Dedifferentiated amniotic fluid mesenchymal stem cell (primary cell): ENCODE results near the gene GSDME.

Experiments
- DNase-seq: peaks from one replicate; pipeline ENCODE4 v3.0.0-alpha.2; 2016; ENCODE audit errors: extremely low spot score

GSDME gene

DNA sequence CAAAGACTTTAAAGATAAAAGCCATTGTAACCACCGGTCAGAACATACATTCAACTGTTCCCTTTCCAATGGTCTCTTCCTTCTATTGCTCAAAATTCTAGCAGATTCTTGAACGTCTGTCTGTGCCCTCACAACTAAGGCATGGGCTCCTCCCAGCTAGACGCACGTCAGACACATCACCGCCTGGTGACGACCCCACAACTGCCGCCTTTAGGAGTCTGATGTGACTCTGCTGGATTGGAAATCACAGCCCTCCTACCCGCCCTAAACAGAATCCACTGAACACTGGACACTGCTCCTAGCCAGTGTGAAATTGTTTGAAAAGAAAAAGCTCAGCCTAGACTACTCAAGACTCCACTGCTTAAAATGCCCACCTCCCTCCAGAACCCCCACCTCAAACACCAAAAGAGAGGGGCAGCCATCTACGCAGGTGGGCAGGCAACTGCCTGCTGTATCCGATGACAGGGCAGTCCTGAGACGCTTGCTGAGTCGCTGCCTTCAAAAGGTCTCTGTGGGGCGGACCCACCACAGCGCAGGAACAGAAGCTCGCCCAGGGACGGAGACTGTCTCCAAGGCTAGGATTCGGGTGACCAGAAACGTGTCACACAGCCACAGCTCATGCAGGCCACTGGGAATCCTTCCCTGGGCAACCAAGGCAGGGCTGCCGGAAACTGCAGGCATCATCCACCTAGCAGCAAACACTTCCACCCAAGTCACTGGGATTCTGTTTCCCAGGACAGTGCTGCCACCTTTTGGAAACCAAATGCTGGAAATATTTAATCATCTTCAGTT lies 34.7 kb downstream of the GSDME start:
- DNase-seq, result no peak

DNA sequence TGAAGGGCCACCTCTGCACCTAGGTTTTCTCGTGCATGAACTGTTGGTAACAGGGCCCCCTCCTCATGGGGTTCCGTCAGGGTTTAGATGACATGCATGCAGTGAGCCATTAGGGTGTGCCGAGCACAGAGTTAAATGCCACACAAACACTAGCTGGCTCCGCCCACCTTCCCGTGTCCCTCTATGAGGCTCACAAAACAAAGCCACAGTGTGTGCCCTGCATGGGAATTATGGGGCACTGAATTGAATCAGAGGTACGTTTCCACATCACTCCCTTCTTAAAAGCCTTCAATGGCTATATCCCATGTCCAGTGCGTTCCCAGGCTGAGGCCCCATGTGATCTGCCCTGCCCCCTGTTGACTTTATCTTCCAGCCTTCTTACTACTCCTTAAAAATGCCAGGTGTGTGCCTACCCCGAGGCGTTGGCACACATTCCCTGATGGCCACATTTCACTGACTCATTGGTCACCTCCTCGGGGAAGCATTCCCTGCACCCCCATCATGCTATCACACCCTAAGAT lies 35.7 kb downstream of the GSDME start:
- DNase-seq, result no peak

- no peak for DNase-seq
Observed at GRCh38 chr7:24720283-24720682, 37.0 kb downstream of the GSDME start.

GRCh38 chr7:24718977-24719491 lies 38.2 kb downstream of the GSDME start:
- DNase-seq, result no peak

GRCh38 chr7:24718431-24718831 lies 38.8 kb downstream of the GSDME start:
- no peak for DNase-seq

GRCh38 chr7:24717694-24718320 lies 39.5 kb downstream of the GSDME start:
- DNase-seq, result no peak

DNA sequence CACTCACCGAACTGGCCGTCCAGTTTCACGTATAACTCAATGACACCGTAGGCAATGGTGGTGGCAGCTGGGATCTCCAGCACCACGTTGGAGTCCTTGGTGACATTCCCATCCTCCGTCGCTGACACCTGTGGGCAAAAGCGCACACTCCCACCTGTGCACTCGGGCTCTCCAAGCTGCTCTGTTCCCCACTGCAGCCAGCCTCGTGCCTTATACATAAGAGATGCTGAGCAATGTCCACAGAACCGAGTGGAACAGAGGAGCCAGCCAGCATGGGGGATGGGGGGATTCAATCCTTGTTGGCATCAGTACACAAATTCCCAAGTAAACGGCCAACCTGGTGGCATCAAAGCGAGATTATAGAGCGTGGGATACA lies 40.0 kb downstream of the GSDME start:
- no peak for DNase-seq

DNA sequence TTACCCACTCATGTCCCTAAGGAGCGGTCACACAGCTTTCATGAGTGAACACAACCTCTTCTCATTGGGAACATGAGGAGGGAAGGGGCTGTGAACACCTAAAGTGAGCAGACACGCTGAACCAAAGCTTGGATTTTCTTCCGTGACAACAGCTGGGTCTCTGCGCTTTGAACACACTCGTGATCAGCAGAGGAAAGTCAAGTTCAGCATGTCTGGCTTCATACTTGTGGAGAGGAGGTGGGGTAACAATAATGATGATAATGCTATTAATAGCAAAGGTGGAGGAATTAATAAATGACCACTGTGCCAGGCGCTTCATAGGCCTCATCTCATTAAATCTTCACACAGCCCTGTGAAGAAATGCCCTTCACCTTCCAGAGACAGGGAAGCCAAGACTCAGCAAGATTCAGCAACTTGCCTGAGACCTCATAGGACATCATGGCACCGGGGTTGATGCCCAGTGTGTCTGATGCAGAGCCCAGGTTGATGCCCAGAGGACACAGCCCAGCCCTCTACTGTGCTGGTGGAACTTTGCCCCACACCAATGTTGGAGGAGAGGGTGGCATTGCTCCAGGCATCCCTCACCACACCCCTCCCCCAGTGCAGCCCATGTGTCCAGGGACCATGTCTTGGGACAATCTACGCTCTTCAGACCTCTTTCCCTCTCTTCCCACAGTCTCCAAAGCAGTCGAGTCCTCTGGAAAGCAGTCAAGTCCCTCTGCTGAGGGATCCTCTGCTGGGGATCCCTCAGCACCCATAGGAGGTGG lies 40.6 kb downstream of the GSDME start:
- no peak for DNase-seq

DNA sequence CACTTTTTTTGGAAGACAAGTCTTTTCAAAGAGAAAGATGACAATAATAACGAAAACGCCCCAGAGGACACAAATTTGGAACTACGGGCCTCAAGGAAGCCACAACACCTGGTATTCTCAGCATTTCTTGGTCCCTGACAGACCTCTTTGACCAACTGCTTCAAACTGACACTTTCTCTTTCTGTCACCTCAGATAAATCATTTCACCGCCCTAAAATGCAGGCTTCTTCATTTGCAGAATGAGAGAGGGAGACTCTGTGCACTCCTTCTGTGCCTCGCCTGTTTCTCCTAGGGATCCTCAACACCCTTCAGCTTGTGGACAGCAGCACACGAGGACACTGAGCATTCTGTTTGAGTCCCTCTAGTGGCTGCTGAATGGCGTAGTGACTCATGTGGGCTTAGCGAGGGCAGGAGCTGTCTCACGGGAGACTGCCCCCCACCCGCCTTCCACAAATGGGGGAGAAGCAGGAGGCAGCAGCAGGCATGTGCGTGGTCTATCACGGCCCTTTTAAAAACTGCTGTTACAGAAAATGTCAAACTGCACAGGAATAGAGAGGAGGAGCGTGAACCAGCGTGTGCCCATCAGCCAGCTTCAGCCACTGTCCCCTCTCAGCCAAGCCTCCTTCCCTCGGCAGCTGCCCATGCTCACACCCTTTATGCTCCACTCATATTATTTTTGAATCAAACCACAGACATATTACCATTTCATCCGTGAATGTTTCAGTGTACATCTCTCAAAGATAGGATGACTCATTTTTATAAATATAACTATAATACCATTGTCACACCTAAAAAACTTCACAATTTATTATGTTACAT lies 41.4 kb downstream of the GSDME start:
- no peak for DNase-seq

- DNase-seq, result no peak
Observed at GRCh38 chr7:24715171-24715570, 42.1 kb downstream of the GSDME start.

DNA sequence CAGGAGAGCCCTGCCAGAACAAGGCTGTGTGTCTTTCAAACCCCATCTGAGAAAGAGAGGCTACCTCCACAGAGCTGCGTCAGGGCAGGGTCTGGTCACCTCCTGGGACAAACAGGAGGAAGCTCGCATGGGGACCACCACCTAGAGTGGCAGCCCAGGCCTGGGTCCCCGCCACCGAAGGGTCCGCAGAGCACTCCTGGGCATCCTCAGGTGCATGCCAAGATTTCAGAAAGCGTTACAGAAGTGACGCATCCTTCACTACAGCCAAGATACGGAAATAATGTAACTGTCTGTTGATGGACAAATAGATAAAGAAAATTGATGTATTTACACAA lies 42.6 kb downstream of the GSDME start:
- no peak for DNase-seq

GRCh38 chr7:24713850-24714675 lies 43.2 kb downstream of the GSDME start:
- no peak for DNase-seq

- no peak for DNase-seq
Observed at GRCh38 chr7:24713039-24713793, 44.0 kb downstream of the GSDME start.

DNA sequence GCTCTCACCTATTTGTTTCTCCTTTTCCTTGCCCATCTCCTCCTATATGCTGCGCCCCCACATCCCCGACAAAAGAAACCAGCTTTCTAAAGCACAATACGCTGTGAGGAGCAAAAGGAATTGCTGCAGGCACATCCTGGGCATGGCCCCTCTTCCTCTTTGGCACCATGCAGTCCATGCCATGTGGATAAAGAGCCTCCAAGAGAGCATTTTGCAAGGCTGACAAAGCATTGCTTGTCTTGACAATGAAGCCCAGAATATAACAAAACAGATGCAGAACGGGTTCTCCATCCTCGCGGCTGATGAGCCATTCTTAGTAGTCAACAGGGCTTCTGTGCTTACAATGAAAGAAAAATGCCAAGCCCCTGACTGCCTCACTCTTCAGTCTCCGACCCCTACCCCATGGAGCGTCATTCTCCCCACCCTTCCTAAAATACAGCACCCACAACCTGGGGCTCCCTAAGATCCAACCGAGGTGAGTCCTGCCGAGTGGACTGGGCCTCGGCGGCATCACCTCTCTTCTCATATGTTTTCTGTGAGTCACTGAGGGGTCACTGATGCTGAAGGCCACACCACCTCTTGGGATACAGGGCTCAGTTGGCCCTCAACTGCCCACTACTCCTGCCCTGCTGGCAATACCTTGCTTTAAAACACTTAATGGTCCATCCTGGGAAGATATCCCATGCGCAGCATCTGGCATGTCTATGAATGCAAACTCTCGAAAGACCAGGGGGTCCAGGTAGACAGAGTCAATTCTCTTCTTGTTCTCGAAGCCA lies 47.5 kb downstream of the GSDME start:
- no peak for DNase-seq

- DNase-seq, result no peak
Observed at GRCh38 chr7:24709051-24709450, 48.2 kb downstream of the GSDME start.

DNA sequence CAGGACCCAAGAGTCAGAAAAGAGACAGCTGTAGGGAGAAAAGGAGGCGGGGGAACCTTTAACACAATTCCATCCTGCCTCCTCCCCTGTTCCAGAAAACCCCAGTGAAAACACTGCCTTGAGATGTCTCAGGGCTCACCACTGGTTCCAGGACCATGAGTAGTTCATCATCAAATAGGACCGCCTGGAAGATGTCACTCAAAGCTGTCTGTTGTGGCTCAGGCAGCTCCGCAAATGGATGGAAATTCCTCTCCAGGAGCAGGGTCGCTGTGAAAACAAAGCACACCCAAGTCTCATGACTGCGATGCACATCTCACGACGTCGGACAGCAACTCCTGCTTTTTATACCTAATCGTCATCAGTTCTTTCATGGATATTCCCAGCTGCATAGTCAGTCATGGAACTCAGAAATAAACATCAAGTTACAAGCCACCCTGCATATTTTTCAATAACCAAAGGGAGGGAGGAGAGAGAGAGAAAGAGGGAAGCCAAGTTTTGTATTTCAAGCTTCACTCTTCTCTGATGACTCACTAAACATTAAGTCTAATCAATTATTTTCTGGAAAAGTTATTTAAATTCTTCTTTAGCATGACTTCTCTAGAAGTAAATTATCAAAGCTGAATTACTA lies 49.2 kb downstream of the GSDME start:
- DNase-seq, result no peak

DNA sequence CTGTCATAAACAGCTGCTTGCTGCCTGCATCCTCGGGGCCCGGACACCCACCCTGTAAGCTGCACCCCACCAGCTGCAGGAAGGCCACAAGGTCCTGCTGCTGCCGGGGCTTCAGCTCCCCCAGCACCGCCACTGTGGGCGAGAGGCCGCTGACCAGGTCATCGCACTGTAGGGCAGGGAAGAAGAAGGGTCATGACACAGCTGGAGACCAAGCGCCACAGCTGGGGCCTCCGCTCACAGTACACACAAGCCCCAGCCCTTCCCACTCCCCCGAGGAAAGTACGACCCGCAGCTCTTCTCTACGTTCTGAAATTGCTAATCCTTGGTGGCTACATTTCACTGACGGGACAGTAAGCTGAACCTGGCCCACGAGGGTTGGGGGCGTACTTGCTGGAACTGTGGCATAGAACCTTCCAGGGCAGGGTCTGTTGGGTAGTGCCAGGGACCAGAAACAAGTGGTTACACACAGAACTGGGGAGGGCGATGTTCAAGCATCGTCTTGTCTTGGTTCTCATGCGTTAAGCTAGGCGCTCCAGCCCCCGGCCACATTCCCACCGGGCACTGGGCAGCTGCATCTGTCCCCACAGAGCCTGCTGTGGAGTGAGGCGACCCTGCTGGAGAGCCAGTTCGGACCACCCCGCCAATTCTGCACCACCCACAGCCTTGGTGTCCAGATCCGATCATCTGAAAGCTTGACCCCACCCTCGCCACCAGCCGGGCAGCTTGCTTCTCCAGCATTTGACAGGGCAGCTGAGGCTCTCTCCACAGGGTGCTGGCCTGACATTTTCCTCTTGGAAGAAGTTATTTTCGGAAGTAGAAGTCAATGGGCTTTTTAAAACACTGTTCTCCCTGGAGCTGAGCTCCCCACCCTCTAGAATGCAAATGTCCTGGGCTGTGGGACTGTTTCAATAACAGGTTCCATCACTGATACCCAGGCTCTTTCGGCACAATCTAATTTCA lies 50.8 kb downstream of the GSDME start:
- no peak for DNase-seq
